HG03280 (cell line): Measurements from ENCODE around the gene EZH1.

Experiments used
- ATAC-seq: cut with Tn5 transposase; IDR thresholded peaks from one replicate; pipeline ENCODE4 v1.9.1; 2021; ENCODE audit warnings: mild to moderate bottlenecking, moderate library complexity; ENCODE audit not compliant: unreplicated experiment

Gene EZH1

DNA sequence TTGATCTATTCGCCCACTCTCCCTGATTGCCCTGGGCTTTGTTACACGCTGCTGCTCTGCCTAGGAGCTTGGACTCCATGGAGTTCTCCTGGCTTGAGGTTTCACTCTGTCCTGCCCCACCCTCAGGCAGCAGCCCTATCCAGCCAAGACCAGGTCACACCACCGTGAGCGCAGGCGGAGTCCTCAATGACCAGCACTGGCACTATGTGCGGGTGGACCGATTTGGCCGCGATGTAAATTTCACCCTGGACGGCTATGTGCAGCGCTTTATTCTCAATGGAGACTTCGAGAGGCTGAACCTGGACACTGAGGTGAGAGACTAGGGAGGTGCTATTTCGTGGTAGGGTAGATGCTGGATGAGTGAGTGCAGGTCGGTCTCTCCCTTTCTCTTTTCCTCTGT, 59.0 kb downstream of the EZH1 start:
- ATAC-seq, result no peak

DNA sequence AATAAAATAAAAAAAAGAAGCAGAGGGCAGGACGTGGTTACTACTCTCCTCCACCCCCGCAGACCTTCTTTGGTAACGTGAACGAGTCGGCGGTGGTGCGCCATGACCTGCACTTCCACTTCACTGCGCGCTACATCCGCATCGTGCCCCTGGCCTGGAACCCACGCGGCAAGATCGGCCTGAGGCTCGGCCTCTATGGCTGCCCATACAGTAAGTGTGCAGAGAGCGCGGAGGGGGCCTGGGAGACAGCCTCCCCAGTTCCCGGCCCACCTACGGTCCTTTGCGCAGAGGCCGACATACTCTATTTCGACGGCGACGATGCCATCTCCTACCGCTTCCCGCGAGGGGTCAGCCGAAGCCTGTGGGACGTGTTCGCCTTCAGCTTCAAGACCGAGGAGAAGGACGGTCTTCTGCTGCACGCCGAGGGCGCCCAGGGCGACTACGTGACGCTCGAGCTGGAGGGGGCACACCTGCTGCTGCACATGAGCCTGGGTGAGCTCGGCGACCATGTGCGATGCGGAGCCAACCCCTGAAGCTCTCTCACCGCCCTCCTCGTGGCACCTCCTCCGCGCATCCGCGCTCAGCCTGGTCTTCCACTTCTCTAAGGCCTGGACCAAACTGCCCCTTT, 59.8 kb downstream of the EZH1 start:
- ATAC-seq, result no peak

DNA sequence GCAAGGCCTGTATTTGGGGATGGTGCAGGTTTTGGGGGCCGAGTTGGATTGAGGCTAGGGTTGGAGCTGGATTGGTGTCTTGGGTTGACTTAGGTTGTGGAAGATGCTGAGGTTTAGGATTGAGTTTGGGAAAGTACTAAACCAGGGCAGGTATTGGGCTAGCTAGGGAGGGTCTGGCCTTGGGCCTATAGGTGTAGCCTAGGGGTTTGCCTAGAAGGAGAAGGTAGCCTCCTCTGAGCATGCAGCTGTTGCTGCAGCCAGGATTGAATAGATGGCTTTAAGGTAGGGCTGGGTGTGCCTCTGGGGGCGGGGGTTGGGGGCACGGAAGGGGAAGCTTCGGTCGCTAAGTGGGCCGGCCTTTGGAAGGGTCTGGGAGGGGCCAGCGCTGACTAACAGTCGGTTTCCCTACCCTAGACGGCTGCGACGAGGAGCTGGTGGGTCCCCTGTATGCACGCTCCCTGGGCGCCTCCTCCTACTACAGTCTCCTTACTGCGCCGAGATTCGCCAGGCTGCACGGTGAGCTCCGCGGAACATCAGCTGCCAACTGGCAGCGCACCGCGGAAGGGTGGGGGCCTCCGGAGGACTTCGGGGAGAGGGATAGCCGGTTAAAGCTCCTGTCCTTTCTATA, 61.3 kb downstream of the EZH1 start:
- no peak for ATAC-seq

DNA sequence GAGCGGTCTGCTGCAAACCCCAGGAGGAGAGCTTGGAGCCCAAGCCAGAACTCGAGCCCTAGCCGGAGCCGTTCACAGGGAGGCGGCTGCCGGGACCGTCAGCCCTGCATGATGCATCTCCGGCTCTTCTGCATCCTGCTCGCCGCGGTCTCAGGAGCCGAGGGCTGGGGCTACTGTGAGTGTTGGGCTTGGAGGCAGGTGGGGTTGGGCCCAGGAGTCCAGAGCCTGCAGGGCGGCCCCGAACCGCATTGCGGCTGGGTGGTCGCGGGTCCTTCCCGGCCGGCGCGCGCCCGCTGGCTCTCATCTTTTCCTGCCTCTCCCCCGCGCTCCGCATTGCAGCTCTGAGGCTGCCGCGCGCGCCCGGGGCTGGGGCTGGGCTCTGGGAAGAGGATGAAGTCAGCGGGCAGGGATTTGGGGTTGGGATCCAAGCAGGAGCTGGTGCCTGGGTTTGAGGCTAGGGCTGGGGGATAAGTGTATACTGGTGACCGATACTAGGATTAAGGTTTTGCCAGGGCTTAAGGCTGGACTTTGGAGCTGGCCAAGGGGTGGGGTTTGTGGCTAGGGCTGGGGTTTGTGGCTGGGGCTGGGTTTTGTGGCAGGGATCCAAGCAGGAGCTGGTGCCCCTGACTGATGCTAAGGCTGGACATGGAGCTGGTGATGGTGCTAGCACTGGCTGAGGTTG, 62.0 kb downstream of the EZH1 start:
- ATAC-seq, result no peak

DNA sequence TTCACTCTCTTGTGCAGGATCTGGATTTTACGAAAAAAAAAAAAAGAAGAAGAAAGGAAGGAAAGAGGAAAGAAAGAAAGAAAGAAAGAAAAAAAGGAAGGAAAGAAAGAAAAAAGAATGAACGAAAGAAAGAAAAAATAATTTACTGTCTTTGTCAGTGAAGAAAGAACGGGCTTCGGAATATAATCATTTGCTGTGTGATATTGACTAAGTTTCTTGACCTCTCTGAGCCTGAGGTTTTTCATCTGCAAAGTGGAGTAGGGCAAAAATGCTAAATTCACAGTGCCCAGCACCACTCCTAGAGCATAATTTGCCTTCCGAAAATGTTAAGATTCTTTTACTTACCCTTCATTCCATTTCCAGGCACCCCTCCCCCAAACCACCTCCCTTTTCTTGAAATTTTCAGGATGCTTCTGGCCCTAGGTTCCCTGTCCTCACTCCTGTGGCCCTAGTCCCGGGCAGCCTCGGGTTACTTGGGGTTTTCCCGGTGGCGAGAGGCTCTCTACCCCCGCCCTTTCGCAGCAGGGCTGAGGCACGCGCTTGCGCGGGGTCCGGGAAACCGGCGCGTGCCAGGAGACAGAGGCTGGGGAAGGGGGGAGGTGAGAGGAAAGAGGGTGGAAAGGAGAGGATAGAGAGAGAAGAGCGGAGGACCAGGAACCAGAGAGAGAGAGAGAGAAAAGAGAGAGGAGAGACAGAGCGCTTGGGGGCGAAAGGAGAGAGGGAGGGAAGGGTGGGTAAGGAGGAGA, 62.7 kb downstream of the EZH1 start, which contains the start of gene CNTNAP1:
Gene CNTNAP1 (plus strand): TSS at position 556 of the 746 bp plus-strand sequence. CDS start 299 bp downstream, outside the sequence.
- ATAC-seq, result no peak

DNA sequence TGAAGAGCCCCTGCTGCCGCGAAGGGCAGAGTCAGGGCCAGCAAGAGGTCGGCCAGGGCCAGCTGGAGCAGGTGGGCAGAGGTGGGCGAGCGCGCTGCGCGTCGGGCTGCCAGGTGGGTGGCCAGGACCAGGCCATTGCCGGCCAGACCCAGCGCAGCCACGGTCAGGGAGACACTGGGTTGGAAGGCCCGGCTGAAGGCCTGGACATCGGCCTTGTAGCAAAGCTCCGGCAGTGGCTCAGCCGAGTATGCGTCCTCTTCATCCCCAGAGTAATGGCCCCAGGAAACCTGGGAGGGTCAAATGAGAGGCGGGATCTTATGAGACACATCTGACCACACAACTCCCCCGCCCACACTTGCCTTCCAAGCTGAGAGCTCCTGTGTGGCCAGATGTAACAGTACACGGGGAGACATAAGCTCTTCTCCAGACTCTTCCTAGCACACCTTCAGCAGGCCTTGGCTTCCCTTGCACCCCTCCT, 64.5 kb downstream of the EZH1 start:
- ATAC-seq, result no peak

DNA sequence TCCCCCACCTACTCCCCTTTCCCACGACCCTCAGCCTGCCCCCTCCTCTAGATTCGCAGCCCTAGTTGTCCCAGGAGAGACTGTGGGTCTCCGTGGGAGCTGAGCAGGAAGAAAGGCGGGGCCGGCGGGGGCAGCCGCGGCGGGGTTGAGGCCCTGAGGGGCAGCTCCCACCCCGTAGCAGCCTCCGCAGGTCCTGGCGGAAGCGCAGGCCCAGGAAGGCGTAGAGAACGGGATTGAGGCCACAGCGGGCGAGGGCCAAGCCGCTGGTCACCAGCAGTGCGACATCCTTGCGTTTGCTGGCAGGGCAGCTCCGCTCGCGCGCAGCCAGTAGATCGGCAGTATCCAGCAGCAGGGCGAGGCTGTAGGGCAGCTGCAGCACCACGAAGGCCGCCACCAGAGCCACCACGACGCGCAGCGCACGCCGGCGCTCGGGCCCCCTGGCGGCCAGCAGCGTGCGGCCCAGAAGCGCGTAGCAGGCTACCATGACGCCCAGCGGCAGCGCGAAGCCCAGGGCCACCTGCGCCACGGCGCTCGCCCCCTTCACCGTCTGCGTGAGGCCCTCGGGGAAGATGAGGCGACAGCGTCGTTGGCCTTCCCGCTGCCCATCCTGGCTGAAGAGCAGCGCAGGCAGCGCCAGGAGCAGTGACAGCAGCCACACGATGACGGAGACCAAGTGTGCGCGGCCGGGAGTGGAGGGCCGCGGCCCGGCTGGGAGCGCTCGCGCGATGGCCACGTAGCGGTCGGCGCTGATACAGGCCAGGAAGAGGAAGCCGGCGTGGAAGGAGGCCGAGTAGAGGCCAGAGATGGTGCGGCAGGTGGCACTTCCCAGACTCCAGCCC, 65.1 kb downstream of the EZH1 start:
- ATAC-seq, result peak; percentile 23

DNA sequence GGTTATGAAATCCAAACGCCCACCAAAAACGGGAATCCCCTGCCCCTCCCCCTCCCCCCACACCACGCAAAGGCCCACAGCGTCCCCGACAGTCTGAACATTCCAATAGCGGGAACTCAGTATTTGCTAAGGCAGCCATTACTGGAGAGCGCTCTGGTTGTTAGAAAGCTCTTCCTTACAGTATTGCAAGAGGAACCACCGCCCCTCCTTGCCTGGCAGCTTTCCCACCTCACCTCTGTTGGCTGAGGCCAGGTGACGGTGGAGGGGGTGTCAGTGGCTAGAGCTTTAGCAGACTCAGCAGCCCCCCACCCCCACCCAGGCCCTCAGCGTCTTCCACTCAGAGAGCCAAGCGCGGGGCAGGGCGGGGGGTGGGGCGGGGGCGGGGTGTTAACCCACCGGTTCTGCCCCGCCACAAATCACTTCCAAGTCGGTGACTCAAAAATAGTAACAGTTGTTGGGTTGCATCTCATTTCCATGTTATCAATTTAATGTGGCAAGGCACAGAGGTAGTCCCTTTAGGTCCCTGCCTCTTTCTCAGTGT, 65.8 kb downstream of the EZH1 start:
- no peak for ATAC-seq

DNA sequence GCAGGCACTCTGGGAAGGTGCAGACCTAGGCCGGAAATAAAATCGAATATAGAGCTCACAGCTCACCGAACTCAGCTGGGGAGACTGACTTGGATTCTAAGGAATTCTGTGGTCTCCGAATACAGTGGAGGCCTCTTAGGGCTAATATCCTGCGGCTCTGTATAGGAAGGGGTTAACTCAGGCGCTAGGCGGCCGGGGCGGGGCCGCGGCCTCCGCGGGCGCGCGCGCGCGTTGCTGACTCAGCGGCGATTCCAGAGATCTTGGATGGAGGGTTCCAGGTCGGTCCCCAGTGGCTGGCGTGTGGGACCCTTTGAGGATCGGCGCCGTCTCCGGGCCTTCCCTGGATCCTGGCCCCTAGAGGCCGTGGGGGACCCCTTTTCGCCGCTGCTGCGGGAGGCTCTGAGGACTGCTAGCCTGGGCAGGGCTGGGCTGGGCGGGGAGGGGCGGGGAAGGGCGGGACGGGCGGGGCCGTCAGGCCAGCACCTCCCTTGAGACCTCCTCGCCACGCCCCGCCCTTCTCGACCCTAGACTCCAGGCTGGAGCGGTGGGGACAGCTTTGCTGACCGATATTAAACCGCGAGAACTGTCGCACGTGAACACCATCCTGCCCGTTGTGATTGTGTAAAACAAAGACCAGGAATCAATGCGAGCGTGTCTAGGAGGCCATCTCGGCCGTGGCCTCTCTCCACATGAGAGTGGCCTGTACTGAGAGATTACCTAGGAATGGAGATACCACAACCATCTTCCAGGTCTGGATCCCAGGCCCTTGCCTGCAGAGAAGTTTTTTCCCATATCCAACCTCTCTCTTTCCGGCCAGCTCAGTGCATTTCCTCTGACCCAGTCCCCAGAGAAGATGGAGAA, 66.7 kb downstream of the EZH1 start:
- ATAC-seq, result peak; percentile 26

DNA sequence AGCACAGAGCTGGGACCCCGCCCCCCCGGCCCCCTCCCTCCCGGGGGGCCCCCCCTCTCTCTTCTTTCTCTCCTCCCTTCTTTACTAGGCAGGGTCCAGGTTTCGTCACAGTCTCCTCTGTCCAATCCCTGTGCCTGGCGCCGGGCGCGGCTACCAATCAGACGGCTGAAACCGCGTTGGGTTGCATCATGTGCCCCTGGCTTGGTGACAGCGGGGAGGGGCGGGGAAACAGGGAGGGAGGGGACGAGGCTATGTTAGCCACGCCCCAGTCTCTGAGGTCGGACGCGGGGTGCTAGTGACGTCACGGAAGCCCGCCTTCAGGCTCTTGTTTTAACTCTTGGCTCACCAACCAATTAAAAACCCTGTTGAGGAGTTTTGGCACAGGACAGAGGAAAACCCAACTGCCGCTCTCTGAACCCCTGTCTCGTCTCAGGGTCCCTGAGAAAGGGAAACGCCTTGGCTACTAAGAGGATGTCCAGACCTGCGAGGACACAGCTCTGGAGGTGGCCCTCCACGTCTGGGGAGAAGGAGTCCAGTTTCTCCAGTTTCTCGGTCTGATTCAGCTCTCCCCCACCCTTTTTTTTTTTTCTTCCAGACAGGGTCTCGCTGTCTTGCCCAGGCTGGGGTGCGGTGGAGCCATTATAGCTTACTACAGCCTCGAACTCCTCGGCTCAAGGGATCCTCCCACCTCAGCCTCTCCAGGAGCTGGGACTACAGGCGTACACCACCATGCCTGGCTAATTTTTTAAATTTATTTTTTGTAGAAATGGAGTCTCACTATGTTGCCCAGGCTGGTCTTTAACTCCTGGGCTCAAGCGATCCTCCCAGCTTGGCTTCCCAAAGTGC, 67.6 kb downstream of the EZH1 start:
- ATAC-seq, result peak; percentile 73

DNA sequence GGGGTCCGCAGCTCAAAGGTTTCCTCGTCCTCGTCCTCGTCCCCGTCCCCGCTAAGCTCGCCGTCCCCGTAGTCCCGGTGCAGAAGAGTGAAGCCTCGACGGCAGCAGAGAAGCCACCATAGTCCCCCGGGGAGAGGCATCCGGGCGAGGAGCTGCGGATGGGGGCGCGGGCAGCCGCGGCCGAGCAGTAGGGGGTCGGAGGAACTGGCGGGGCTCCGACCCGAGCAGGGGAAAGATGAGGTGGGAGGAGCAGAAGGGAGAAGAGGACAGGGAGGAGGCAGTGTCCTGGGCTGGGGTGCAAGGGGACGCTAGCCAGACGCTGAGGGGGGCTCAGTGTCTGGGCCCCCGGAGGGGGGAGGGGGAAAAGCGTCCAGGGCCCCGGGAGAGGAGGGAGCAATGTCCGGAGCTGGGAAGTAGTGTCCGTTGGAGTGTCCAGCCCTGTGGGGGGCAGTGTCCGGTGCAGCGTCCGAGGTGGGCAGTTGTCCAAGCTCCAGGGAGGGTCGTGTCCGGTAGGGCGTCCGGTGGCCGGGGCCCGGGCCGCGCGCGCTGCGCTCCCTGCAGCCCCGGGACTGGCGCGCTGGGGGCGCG, 68.3 kb downstream of the EZH1 start, which contains the start of gene PLEKHH3:
Gene PLEKHH3 (minus strand): TSS at position 571 of the 588 bp plus-strand sequence. CDS start 431 bp downstream, at position 140.
- no peak for ATAC-seq

DNA sequence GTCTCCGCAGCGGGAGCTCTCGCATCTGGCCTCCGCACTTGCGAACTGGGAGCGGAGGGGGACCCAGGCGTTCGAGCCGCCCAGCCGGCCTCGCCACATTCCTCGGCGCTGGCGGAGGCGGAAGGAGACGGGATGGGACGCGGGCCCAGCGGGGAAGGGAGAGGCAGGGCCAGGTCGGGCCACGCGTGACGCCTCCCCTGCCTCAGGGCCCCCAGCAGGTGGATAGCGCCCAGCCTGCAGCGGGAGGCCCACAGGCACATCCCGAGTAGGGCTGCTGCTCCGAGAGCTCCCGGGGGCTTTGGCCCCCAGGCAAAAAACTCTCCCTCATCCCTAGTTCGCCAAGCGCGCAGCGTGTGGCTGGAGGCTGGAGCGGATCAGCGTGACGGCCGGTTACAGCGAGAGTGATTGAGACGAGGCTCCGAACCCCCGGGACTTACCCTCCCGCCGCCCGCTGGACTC, 68.8 kb downstream of the EZH1 start:
- no peak for ATAC-seq

DNA sequence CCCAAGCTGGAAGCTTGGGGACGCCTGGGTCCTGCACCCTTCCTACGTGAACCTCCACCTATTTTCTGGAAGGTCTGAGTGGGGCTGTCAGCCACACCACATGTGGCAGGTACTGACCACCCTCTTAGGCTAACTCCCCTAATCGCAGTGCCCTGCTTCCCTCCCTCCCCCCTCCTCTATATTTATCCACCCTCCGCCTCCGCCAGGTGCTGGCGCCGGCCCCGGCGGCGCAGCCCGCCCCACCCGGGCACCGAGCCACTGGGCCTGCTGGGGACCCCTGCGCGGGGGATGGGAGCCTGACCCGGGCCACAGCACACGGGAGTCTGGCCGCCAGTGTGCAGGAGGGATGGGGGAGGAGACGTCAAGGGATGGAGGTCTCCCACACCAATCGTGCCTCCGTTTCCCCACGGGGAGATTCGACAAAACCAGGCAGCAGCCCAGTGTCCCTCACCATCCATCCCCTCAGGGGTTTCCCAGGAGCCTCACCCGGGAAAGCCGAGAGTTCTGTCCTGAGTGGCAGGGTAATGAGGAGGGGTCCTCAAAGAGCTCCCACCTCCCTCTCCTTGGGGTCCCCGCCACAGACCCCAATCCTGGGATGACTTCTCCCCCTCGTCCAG, 69.4 kb downstream of the EZH1 start:
- ATAC-seq, result no peak

DNA sequence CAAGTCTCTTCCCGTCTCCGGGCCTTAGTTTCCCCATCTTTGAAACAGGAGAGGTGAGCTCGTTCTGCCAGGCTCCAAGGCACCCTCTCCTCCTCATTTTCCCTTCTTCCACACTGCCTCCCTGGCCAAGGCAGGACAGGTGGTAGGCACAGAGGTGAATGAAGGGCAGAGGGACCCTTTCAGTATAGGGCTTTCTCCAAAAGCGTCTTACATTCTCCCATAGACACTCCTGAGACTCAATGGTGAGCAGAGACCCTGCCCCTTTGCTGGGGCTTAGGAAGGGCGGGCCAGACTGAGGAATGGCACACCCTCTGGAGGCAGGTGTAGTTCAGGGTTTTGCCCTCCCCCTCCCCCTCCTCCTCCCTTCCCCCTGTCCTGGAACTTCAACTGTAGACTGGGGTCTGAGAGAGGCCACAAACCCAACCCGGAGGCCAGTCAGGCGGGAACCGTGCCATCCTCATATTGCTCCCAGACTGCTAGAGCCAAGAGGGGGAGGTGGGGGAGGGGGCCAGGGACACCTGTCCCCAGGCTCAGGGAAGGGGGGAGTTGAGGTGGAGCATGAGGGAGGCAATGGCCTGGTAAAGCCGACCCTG, 70.0 kb downstream of the EZH1 start:
- ATAC-seq, result no peak

DNA sequence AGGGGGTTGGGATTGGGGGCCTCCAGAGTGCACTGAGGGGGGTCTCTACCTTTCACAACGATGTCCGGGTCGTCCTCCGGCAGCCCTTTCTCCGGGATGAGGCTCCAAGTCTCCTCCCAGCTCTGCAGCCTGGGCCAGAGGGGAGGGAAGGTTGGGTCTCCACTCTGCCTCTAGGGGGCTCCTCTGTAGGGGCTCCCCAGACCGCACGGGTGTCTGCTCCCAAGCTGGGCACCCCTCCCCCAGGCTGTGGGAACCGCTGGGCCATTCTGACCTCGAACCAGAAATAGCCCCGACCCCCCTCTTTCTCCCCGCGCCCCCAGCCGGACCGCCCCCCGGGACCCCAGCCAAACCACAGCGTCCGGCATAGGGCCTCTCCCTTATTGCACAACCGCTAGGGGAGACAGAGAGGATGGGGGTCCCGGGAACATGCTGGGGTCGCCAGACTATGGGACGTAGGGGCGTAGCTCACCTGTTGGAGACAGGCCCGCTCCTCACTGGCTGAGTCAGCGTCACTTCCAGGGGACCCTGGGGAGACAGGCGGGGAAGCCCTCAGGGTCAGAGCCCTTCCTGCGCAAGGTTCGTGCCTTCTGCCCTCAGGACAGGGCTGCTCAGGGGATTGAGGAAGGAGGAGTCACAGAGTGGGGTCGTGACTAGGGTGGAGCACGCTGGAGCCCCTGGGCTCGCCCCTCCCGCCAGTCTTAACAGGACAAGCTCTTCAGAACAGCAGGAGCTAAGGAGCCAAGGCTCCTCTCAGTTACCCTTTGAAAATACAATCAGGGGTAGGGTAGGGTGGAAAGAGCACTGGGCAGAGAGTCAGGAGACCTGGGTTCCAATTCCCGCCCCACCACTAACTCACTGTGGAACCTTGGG, 70.7 kb downstream of the EZH1 start:
- ATAC-seq, result no peak
